Urinary bladder (tissue), 4 donors: ENCODE results near the gene PLAGL1. TPM values are rescaled to one million over a fixed set of nuclear protein-coding genes. Genes with fewer than 3 reads are reported as not detected.
"Not testable (repeated sequence)": the region's sequence is repeated elsewhere in the genome, so short reads cannot be mapped to it uniquely, and the experiment has no call there.

Experiments used
- DNase-seq: peaks from one replicate; pipeline ENCODE4 v3.0.0-alpha.2; 2015; ENCODE audit errors: extremely low spot score
- H3K27ac ChIP-seq: one replicate; pipeline ENCODE4 v1.5.1; 2013; ENCODE audit warnings: low read depth, mild to moderate bottlenecking, moderate library complexity
- H3K36me3 ChIP-seq: one replicate; pipeline ENCODE4 v1.6.1; 2013; ENCODE audit warnings: mild to moderate bottlenecking, moderate library complexity; ENCODE audit not compliant: insufficient read depth
- H3K4me1 ChIP-seq: one replicate; pipeline ENCODE4 v1.6.1; 2013; ENCODE audit warnings: mild to moderate bottlenecking, moderate library complexity; ENCODE audit not compliant: insufficient read depth
- H3K4me3 ChIP-seq: one replicate; pipeline ENCODE4 v1.5.1; 2013; ENCODE audit warnings: low read depth, low read length
- WGBS: extraction: QIAGEN DNeasy Blood & Tissue Kit; methylation state at CpG from one replicate; pipeline ENCODE4 v1.1.7; 2013; 5-methylcytosine and 5-hydroxymethylcytosine counted together
- polyA plus RNA-seq: library from polyadenylated mRNA; stranded (reverse); fragments of 200-250 nt; gene quantifications from one replicate; pipeline ENCODE4 v1.2.3, GENCODE V29; 2013
- total RNA-seq: library from RNA; depleted of rRNA; stranded (reverse); fragments of >200 nt; gene quantifications from one replicate; pipeline ENCODE4 v1.2.3, GENCODE V29; 2014
- donor health status: healthy with polysubstance abuse.
- donor health status: healthy.

Gene PLAGL1
- 131 TPM for total RNA-seq
- 43.2 TPM for polyA plus RNA-seq

GRCh38 chr6:144008120-144008811 is at the start of gene PLAGL1:
PLAGL1 (minus strand) TSS chr6:144008259; CDS start chr6:143948136, 60,123 bp downstream.
- Histone ChIP-seq H3K27ac (peak within 1 kb of the TSS; percentile 83), H3K4me3 (peak within 1 kb of the TSS; percentile 57), H3K36me3 (no peaks in the 10 kb centered on the region), H3K4me1 (no peaks in the 10 kb centered on the region)
- DNase-seq: peak; percentile 5
- WGBS: 51% methylated on average over 75 of the region's 75 CpGs

- Histone ChIP-seq H3K36me3 (no peaks in the 10 kb centered on the region), H3K4me3 (no peak overlapping the region), H3K27ac (no peak overlapping the region), H3K4me1 (no peaks in the 10 kb centered on the region)
- WGBS: 77% methylated on average over 6 of the region's 6 CpGs
- DNase-seq: no peak
These were observed 47.3 kb upstream of the PLAGL1 start for GRCh38 chr6:144055121-144055931.

GRCh38 chr6:144053601-144054000 is 45.5 kb upstream of the PLAGL1 start:
- H3K36me3 ChIP-seq: no peaks in the 10 kb centered on the region
- no peak overlapping the region for H3K27ac ChIP-seq
- no peak overlapping the region for H3K4me3 ChIP-seq
- H3K4me1 ChIP-seq: no peaks in the 10 kb centered on the region
- 65% methylated on average over 3 of the region's 3 CpGs for WGBS
- DNase-seq: no peak

GRCh38 chr6:144052488-144052887 is 44.4 kb upstream of the PLAGL1 start:
- Histone ChIP-seq H3K4me1 (no peaks in the 10 kb centered on the region), H3K27ac (no peak overlapping the region)
- DNase-seq: no peak

GRCh38 chr6:144049386-144049785 is 41.3 kb upstream of the PLAGL1 start:
- no peaks in the 10 kb centered on the region for H3K4me1 ChIP-seq
- 74% methylated on average over 1 of the region's 1 CpG for WGBS
- no peak overlapping the region for H3K27ac ChIP-seq
- no peak overlapping the region for H3K4me3 ChIP-seq
- DNase-seq: no peak
- H3K36me3 ChIP-seq: no peaks in the 10 kb centered on the region

More at GRCh38 chr6:144052488-144052887, 44.4 kb upstream of the PLAGL1 start:
- H3K36me3 ChIP-seq: no peaks in the 10 kb centered on the region
- no peak overlapping the region for H3K4me3 ChIP-seq

GRCh38 chr6:144047688-144048087 is 39.6 kb upstream of the PLAGL1 start:
- 61% methylated on average over 1 of the region's 1 CpG for WGBS
- Histone ChIP-seq H3K4me1 (no peaks in the 10 kb centered on the region), H3K4me3 (no peak overlapping the region), H3K36me3 (no peaks in the 10 kb centered on the region), H3K27ac (no peak overlapping the region)
- DNase-seq: no peak

GRCh38 chr6:144046672-144047071 is 38.6 kb upstream of the PLAGL1 start:
- not testable (repeated sequence) for H3K4me3 ChIP-seq, DNase-seq, H3K27ac ChIP-seq, H3K36me3 ChIP-seq, H3K4me1 ChIP-seq
- WGBS: 77% methylated on average over 8 of the region's 8 CpGs

- not testable (repeated sequence) for H3K4me1 ChIP-seq, H3K27ac ChIP-seq, DNase-seq, H3K4me3 ChIP-seq, H3K36me3 ChIP-seq
- 83% methylated on average over 2 of the region's 2 CpGs for WGBS
These were observed 36.9 kb upstream of the PLAGL1 start for GRCh38 chr6:144044989-144045388.

- Histone ChIP-seq H3K27ac (no peak overlapping the region), H3K4me1 (no peaks in the 10 kb centered on the region), H3K36me3 (no peaks in the 10 kb centered on the region), H3K4me3 (no peak overlapping the region)
- 79% methylated on average over 3 of the region's 3 CpGs for WGBS
- DNase-seq: no peak
These were observed 28.8 kb upstream of the PLAGL1 start for GRCh38 chr6:144036835-144037195.

GRCh38 chr6:144036064-144036834 is 28.2 kb upstream of the PLAGL1 start:
- Histone ChIP-seq H3K27ac (peak overlapping the region; percentile 34), H3K4me1 (no peaks in the 10 kb centered on the region), H3K36me3 (no peaks in the 10 kb centered on the region), H3K4me3 (peak overlapping the region; percentile 31)
- 25% methylated on average over 8 of the region's 8 CpGs for WGBS
- no peak for DNase-seq

- H3K36me3 ChIP-seq: no peaks in the 10 kb centered on the region
- H3K4me1 ChIP-seq: no peaks in the 10 kb centered on the region
- no peak for DNase-seq
- H3K27ac ChIP-seq: no peak overlapping the region
- no peak overlapping the region for H3K4me3 ChIP-seq
- WGBS: 95% methylated on average over 4 of the region's 4 CpGs
These were observed 27.4 kb upstream of the PLAGL1 start for GRCh38 chr6:144035416-144035815.

- DNase-seq: no peak
- no peaks in the 10 kb centered on the region for H3K36me3 ChIP-seq
- no peaks in the 10 kb centered on the region for H3K4me1 ChIP-seq
- WGBS: 45% methylated on average over 4 of the region's 4 CpGs
- no peak overlapping the region for H3K27ac ChIP-seq
- H3K4me3 ChIP-seq: no peak overlapping the region
These were observed 26.0 kb upstream of the PLAGL1 start for GRCh38 chr6:144033816-144034735.

- H3K4me1 ChIP-seq: no peaks in the 10 kb centered on the region
- H3K27ac ChIP-seq: no peak overlapping the region
- H3K36me3 ChIP-seq: no peaks in the 10 kb centered on the region
- no peak for DNase-seq
- H3K4me3 ChIP-seq: no peak overlapping the region
- 71% methylated on average over 3 of the region's 3 CpGs for WGBS
These were observed 21.4 kb upstream of the PLAGL1 start for GRCh38 chr6:144029452-144029851.
